H1 (cell line): ENCODE data around the gene AKAP9. TPM values are rescaled to one million over a fixed set of nuclear protein-coding genes. Genes with fewer than 3 reads are reported as not detected.

Source experiments
- CTCF ChIA-PET: fragments of 300-600 bp; sonication (Branson Sonifier 250); formaldehyde crosslinking; loops from one replicate; lab custom pipeline; 2021; ENCODE audit not compliant: partially characterized antibody; lab: Charles Lee
- POLR2A ChIA-PET: fragments of 300-600 bp; sonication (Branson Sonifier 250); formaldehyde crosslinking; loops from one replicate; lab custom pipeline; 2021; ENCODE audit warnings: inconsistent platforms; ENCODE audit not compliant: partially characterized antibody; lab: Charles Lee
- DNase-seq, 2 experiments: peaks; one replicate each; pipeline versions ENCODE4 v3.0.0 to v3.0.0-alpha.2; 2010 to 2022; ENCODE audit warnings: low spot score in 2 of 2, low read depth in 1 of 2, mixed read lengths in 1 of 2
- FAIRE-seq: peaks from 2 replicates; lab custom pipeline; 2011; peaks lifted over from hg19 to GRCh38; lab: Jason Lieb, UNC
- H2AFZ ChIP-seq: 2 replicates; pipeline ENCODE4 v1.8.1; 2012; ENCODE audit warnings: low read length, inconsistent platforms
- H2AK5ac ChIP-seq: 2 replicates; pipeline ENCODE4 v1.6.1; 2013; ENCODE audit warnings: low read depth, low read length
- H2BK120ac ChIP-seq: replicated peaks from 2 replicates; pipeline ENCODE3; 2013; ENCODE audit warnings: low read depth, low read length, inconsistent platforms
- H2BK12ac ChIP-seq: 2 replicates; pipeline ENCODE4 v1.6.1; 2013; ENCODE audit warnings: low read depth, low read length
- H2BK15ac ChIP-seq: 2 replicates; pipeline ENCODE4 v1.6.1; 2013; ENCODE audit warnings: low read length
- H2BK20ac ChIP-seq: 2 replicates; pipeline ENCODE4 v1.6.1; 2013; ENCODE audit warnings: low read length
- H2BK5ac ChIP-seq: 2 replicates; pipeline ENCODE4 v1.6.1; 2013; ENCODE audit warnings: low read depth, low read length
- H3K14ac ChIP-seq: 2 replicates; pipeline ENCODE4 v1.6.1; 2013; ENCODE audit warnings: inconsistent platforms; ENCODE audit not compliant: insufficient read length
- H3K18ac ChIP-seq: 2 replicates; pipeline ENCODE4 v1.6.1; 2013; ENCODE audit warnings: low read length; ENCODE audit errors: extremely low read depth
- H3K23ac ChIP-seq: 2 replicates; pipeline ENCODE4 v1.6.1; 2013; ENCODE audit warnings: inconsistent platforms; ENCODE audit not compliant: insufficient read length
- H3K23me2 ChIP-seq: 2 replicates; pipeline ENCODE4 v1.6.1; 2013; ENCODE audit warnings: low read depth, low read length
- H3K27ac ChIP-seq: 2 replicates; pipeline ENCODE4 v1.6.1; 2011; ENCODE audit warnings: low read depth, low read length, inconsistent platforms
- H3K27me3 ChIP-seq, 4 experiments: replicated peaks in 1 of 4; 1 replicate in 1 of 4; 2 replicates in 3 of 4; pipeline versions ENCODE4 v1.6.1 to v1.8.1; 2011 to 2013; ENCODE audit warnings: low read length in 3 of 4, mild to moderate bottlenecking in 3 of 4, inconsistent platforms in 2 of 4, mixed read lengths in 2 of 4, moderate library complexity in 1 of 4; ENCODE audit not compliant: control insufficient read depth in 3 of 4, insufficient read depth in 3 of 4; ENCODE audit errors: extremely low read depth in 1 of 4
- H3K36me3 ChIP-seq, 4 experiments: 2 replicates each; pipeline versions ENCODE4 v1.6.1 to v1.8.1; 2011 to 2013; ENCODE audit warnings: mild to moderate bottlenecking in 4 of 4, low read length in 3 of 4, moderate library complexity in 2 of 4, control low read depth in 1 of 4, inconsistent platforms in 1 of 4; ENCODE audit not compliant: insufficient read depth in 4 of 4, control insufficient read depth in 2 of 4
- H3K4ac ChIP-seq: replicated peaks from 2 replicates; pipeline ENCODE3; 2013; ENCODE audit warnings: low read length, low read depth, mixed read lengths, inconsistent platforms; ENCODE audit not compliant: insufficient read length
- H3K4me1 ChIP-seq, 4 experiments: replicated peaks in 1 of 4; 1 replicate in 1 of 4; 2 replicates in 3 of 4; pipeline versions ENCODE4 v1.6.1 to v1.8.1; 2011 to 2013; ENCODE audit warnings: low read length in 3 of 4, inconsistent platforms in 2 of 4, mixed read lengths in 1 of 4; ENCODE audit not compliant: insufficient read depth in 4 of 4, control insufficient read depth in 3 of 4
- H3K4me2 ChIP-seq, 2 experiments: 2 replicates each; pipeline versions ENCODE4 v1.6.1 to v1.8.1; 2011 to 2013; ENCODE audit warnings: low read depth in 2 of 2, low read length in 2 of 2, control low read depth in 1 of 2, inconsistent platforms in 1 of 2, mild to moderate bottlenecking in 1 of 2; ENCODE audit not compliant: insufficient read depth in 1 of 2
- H3K4me3 ChIP-seq, 4 experiments: fragments of 200-600, 300-600 bp in 1 of 4; sonication (generic), shearing (Covaris generic), sonication (Bioruptor Twin) in 1 of 4; 2 replicates each; pipeline versions ENCODE4 v1.5.1 to v1.8.1; 2011 to 2016; ENCODE audit warnings: low read length in 4 of 4, low read depth in 3 of 4, control low read depth in 2 of 4, inconsistent platforms in 2 of 4, mild to moderate bottlenecking in 2 of 4, mixed read lengths in 1 of 4, moderate library complexity in 1 of 4; ENCODE audit not compliant: insufficient read depth in 2 of 4; ENCODE audit errors: extremely low read depth in 1 of 4
- H3K56ac ChIP-seq: replicated peaks from 2 replicates; pipeline ENCODE3; 2013; ENCODE audit warnings: low read depth, mild to moderate bottlenecking, mixed read lengths, low read length, inconsistent platforms; ENCODE audit not compliant: insufficient read length
- H3K79me1 ChIP-seq: 2 replicates; pipeline ENCODE4 v1.6.1; 2013; ENCODE audit warnings: low read depth, low read length, control low read depth
- H3K79me2 ChIP-seq, 2 experiments: 2 replicates each; pipeline versions ENCODE4 v1.6.1 to v1.8.1; 2012 to 2013; ENCODE audit warnings: low read length in 2 of 2, mild to moderate bottlenecking in 2 of 2, inconsistent platforms in 1 of 2; ENCODE audit not compliant: insufficient read depth in 2 of 2, control insufficient read depth in 1 of 2
- H3K9ac ChIP-seq, 4 experiments: replicated peaks in 1 of 4; 1 replicate in 1 of 4; 2 replicates in 3 of 4; pipeline versions ENCODE4 v1.6.1 to v1.8.1; 2011 to 2013; ENCODE audit warnings: low read depth in 3 of 4, low read length in 3 of 4, control low read depth in 2 of 4, mild to moderate bottlenecking in 2 of 4, moderate library complexity in 2 of 4, inconsistent platforms in 1 of 4; ENCODE audit errors: extremely low read depth in 1 of 4
- H3K9me3 ChIP-seq, 2 experiments: 2 replicates each; pipeline versions ENCODE4 v1.6.1 to v1.8.1; 2012 to 2013; ENCODE audit warnings: mild to moderate bottlenecking in 2 of 2, moderate library complexity in 2 of 2, control low read depth in 1 of 2, inconsistent platforms in 1 of 2, low read depth in 1 of 2, low read length in 1 of 2, mixed read lengths in 1 of 2; ENCODE audit not compliant: insufficient read depth in 2 of 2
- H4K20me1 ChIP-seq, 2 experiments: replicated peaks in 1 of 2; 2 replicates each; pipeline versions ENCODE3 to v1.8.1; 2011 to 2013; ENCODE audit warnings: inconsistent platforms in 2 of 2, low read length in 2 of 2, mild to moderate bottlenecking in 1 of 2; ENCODE audit not compliant: insufficient read depth in 2 of 2, control insufficient read depth in 1 of 2
- H4K5ac ChIP-seq: 2 replicates; pipeline ENCODE4 v1.6.1; 2013; ENCODE audit warnings: low read length, low read depth, mixed read lengths, inconsistent platforms; ENCODE audit not compliant: insufficient read length
- H4K8ac ChIP-seq: 2 replicates; pipeline ENCODE4 v1.8.0; 2013; ENCODE audit warnings: mild to moderate bottlenecking, moderate library complexity, low read length, inconsistent platforms; ENCODE audit not compliant: insufficient read depth; ENCODE audit errors: extremely low read depth
- H4K91ac ChIP-seq: replicated peaks from 2 replicates; pipeline ENCODE3; 2013; ENCODE audit warnings: low read length, mixed read lengths, inconsistent platforms; ENCODE audit not compliant: insufficient read length
- CEBPB ChIP-seq: IDR thresholded peaks from 2 replicates; pipeline ENCODE4 v1.6.1; 2012; ENCODE audit warnings: low read depth, low read length
- CHD1 ChIP-seq: IDR thresholded peaks from 2 replicates; pipeline ENCODE4 v1.6.1; 2012; ENCODE audit warnings: low read depth, low read length, improper control_type of control experiment
- CHD2 ChIP-seq: IDR thresholded peaks from 2 replicates; pipeline ENCODE4 v1.6.1; 2012; ENCODE audit warnings: low read length, improper control_type of control experiment
- EP300 ChIP-seq, 2 experiments: IDR thresholded peaks; 1 replicate in 1 of 2; 2 replicates in 1 of 2; pipeline ENCODE4 v1.6.1; 2011 to 2012; ENCODE audit warnings: low read depth in 2 of 2, low read length in 2 of 2, mild to moderate bottlenecking in 2 of 2, borderline replicate concordance in 1 of 2, inconsistent platforms in 1 of 2, moderate library complexity in 1 of 2
- POLR2AphosphoS5 ChIP-seq: IDR thresholded peaks from 2 replicates; pipeline ENCODE4 v1.6.1; 2011; ENCODE audit warnings: low read depth, low read length
- POU5F1 ChIP-seq: IDR thresholded peaks from 2 replicates; pipeline ENCODE4 v1.6.1; 2011; ENCODE audit warnings: low read depth, mild to moderate bottlenecking, low read length, moderate library complexity
- RBBP5 ChIP-seq: IDR thresholded peaks from 2 replicates; pipeline ENCODE4 v1.7.1; 2012; ENCODE audit warnings: low read depth, mild to moderate bottlenecking, inconsistent platforms, low read length, moderate library complexity, borderline replicate concordance
- SIRT6 ChIP-seq: IDR thresholded peaks from one replicate; pipeline ENCODE4 v1.7.1; 2012; ENCODE audit warnings: low read length, inconsistent platforms
- WGBS, 2 experiments: shearing (Covaris generic) in 1 of 2; methylation state at CpG; one replicate each; pipeline versions ENCODE4 v1.1.6 to v1.1.7; 2013 to 2015; ENCODE audit warnings: low lambda C conversion rate in 2 of 2, mixed read lengths in 2 of 2, inconsistent platforms in 1 of 2, low coverage in 1 of 2, missing lambda C conversion rate in 1 of 2; ENCODE audit not compliant: insufficient replicate concordance in 2 of 2, insufficient coverage in 1 of 2, insufficient read length in 1 of 2; ENCODE audit errors: extremely low coverage in 1 of 2, missing lambda C conversion rate in 1 of 2; 5-methylcytosine and 5-hydroxymethylcytosine counted together
- polyA plus RNA-seq, 7 experiments: library from polyadenylated mRNA; depleted of rRNA in 3 of 7; stranded (reverse) in 5 of 7; unstranded in 2 of 7; fragments of >200 nt in 5 of 7; fragments of 200-250 nt in 2 of 7; gene quantifications; 1 replicate in 5 of 7; 2 replicates in 1 of 7; 4 replicates in 1 of 7; pipeline versions ENCODE4 v1.2.1 to v1.2.3, GENCODE V29; 2011 to 2013; ENCODE audit warnings: missing spikeins in 2 of 7, mixed read lengths in 2 of 7
- total RNA-seq: library from RNA; stranded (reverse); fragmentation: NEBNext Ultra II Directional; extraction: Animal tissue kit (Norgen Biotek cat#: 25700); gene quantifications from 2 replicates; pipeline ENCODE4 v1.2.1, GENCODE V29; 2021

The AKAP9 gene
- total and polyA plus RNA-seq, 2 of the 8 experiments (the other 6 are each of a cell fraction or from before 2014, with no cell fraction given) = 6.2 to 26.3 TPM

DNA sequence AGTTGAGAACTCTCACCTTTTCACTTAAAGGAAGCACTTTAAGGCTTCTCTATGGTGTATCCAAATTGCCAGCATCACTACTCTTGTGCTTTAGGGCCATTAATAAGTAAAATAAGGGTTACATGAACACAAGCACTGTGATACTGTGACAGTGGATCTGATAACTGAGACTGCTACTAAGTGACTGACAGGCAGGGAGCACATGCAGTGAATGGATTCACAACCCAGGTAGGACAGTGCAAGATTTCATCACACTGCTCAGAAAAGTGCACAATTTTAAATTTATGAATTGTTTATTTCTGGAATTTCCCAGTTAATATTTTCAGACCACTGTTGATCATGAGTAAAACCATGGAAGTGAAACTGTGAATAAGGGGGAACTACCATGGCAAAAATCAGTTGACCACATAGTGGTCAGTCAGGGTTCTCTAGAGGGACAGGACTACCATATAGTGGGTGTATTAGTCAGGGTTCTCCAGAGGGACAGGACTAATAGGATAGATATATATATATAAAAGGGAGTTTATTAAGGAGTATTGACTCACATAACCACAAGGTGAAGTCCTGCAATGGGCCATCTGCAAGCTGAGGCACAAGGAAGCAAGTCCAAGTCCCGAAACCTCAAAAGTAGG lies 214.6 kb downstream of the AKAP9 start:
- no peak overlapping the region for H3K4me3 ChIP-seq
- no peak overlapping the region for H3K27ac ChIP-seq
- H3K79me2 ChIP-seq = no peaks in the 10 kb centered on the region
- no peak overlapping the region for H3K4ac ChIP-seq
- H3K14ac ChIP-seq = no peak overlapping the region
- no peak overlapping the region for H3K9ac ChIP-seq
- no peak overlapping the region for H2AK5ac ChIP-seq
- H4K5ac ChIP-seq = no peak overlapping the region
- no peaks in the 10 kb centered on the region for H3K9me3 ChIP-seq
- no peaks in the 10 kb centered on the region for H3K4me1 ChIP-seq
- no peak overlapping the region for H2BK5ac ChIP-seq
- FAIRE-seq = no peak
- DNase-seq = no peak
- H3K23me2 ChIP-seq = no peaks in the 10 kb centered on the region
- TF ChIP-seq CHD2 (no peak), CEBPB (no peak), RBBP5 (no peak), EP300 (IDR thresholded peaks at IDR 0.05; ENCODE audit: borderline replicate concordance in 1 of 2, low read depth in 2 of 2, low read length in 2 of 2) (no peak), POLR2AphosphoS5 (no peak), POU5F1 (no peak), SIRT6 (no peak), CHD1 (no peak)
- no peak overlapping the region for H2BK120ac ChIP-seq
- H3K18ac ChIP-seq = no peak overlapping the region
- H2BK15ac ChIP-seq = no peak overlapping the region
- H4K20me1 ChIP-seq = no peaks in the 10 kb centered on the region
- no peak overlapping the region for H3K4me2 ChIP-seq
- H3K79me1 ChIP-seq = no peaks in the 10 kb centered on the region
- H3K27me3 ChIP-seq = no peaks in the 10 kb centered on the region
- no peak overlapping the region for H2AFZ ChIP-seq
- no peak overlapping the region for H3K56ac ChIP-seq
- H3K36me3 ChIP-seq = no peaks in the 10 kb centered on the region
- no peak overlapping the region for H2BK20ac ChIP-seq
- H4K8ac ChIP-seq = no peak overlapping the region
- ChIA-PET POLR2A (no interaction called here), CTCF (no interaction called here)
- no peak overlapping the region for H4K91ac ChIP-seq
- H2BK12ac ChIP-seq = no peak overlapping the region
- H3K23ac ChIP-seq = no peak overlapping the region
- 82% methylated on average over 1 of the region's 1 CpG; no CpG with 5 or more reads in 1 of the 2 experiments for WGBS, 2 experiments
